Lung (tissue), 12 donors: Measurements from ENCODE around the gene RECK. TPM values are rescaled to one million over a fixed set of nuclear protein-coding genes. Genes with fewer than 3 reads are reported as not detected.

Experiments
- ATAC-seq: fragments of 200-7000 bp; cut with Tn5 transposase; one replicate; pipeline ENCODE4 v1.9.1; 2020; ENCODE audit warnings: moderate number of reproducible peaks; ENCODE audit not compliant: insufficient read depth, low FRiP score
- DNase-seq, 3 donors: peaks; one replicate each; pipeline ENCODE4 v3.0.0-alpha.2; 2013 to 2017
- H3K27ac ChIP-seq, 2 donors: one replicate each; pipeline ENCODE4 v1.5.1; 2013; ENCODE audit warnings: mild to moderate bottlenecking in 2 of 2, moderate library complexity in 2 of 2, control low read depth in 1 of 2, inconsistent platforms in 1 of 2, low read depth in 1 of 2, low read length in 1 of 2
- H3K27me3 ChIP-seq, 3 donors: one replicate each; pipeline ENCODE4 v1.5.1; 2013; ENCODE audit warnings: low read length in 2 of 3; ENCODE audit not compliant: control insufficient read depth in 3 of 3, insufficient read depth in 3 of 3
- H3K36me3 ChIP-seq, 4 donors: one replicate each; pipeline ENCODE4 v1.5.1; 2013; ENCODE audit warnings: low read length in 4 of 4, mild to moderate bottlenecking in 1 of 4, moderate library complexity in 1 of 4; ENCODE audit not compliant: control insufficient read depth in 4 of 4, insufficient read depth in 4 of 4
- H3K4me1 ChIP-seq, 5 donors: one replicate each; pipeline ENCODE4 v1.5.1; 2013; ENCODE audit warnings: low read length in 5 of 5, mild to moderate bottlenecking in 2 of 5, moderate library complexity in 1 of 5; ENCODE audit not compliant: control insufficient read depth in 5 of 5, insufficient read depth in 5 of 5
- H3K4me3 ChIP-seq: one replicate; pipeline ENCODE4 v1.5.1; 2013; ENCODE audit warnings: mild to moderate bottlenecking, control low read depth, moderate library complexity
- H3K9ac ChIP-seq, 2 donors: one replicate each; pipeline ENCODE4 v1.5.1; 2013; ENCODE audit warnings: low read length in 2 of 2, control low read depth in 1 of 2; ENCODE audit not compliant: insufficient read depth in 1 of 2
- H3K9me3 ChIP-seq, 4 donors: one replicate each; pipeline ENCODE4 v1.5.1; 2013; ENCODE audit warnings: low read length in 3 of 4, mild to moderate bottlenecking in 1 of 4, moderate library complexity in 1 of 4; ENCODE audit not compliant: control insufficient read depth in 4 of 4, insufficient read depth in 3 of 4
- CTCF ChIP-seq: IDR thresholded peaks from 2 replicates; pipeline ENCODE4 v1.5.1; 2012; ENCODE audit warnings: mild to moderate bottlenecking; ENCODE audit errors: control extremely low read depth, extremely low read depth
- WGBS, 2 donors: extraction: QIAGEN DNeasy Blood & Tissue Kit; methylation state at CpG; one replicate each; pipeline ENCODE4 v1.1.7; 2013; 5-methylcytosine and 5-hydroxymethylcytosine counted together
- polyA plus RNA-seq, 2 donors: library from polyadenylated mRNA; stranded (reverse); fragments of 200-250 nt; gene quantifications; one replicate each; pipeline ENCODE4 v1.2.1, GENCODE V29; 2013
- total RNA-seq, 2 donors: library from RNA; depleted of rRNA in 1 of 2; stranded (reverse); fragments of >200 nt in 1 of 2; gene quantifications; one replicate each; pipeline ENCODE4 v1.2.1, GENCODE V29; 2014 to 2021
- donor health status: control.
- donor health status: control.
- donor health status: Bipolar disorder and iron deficiency.
- donor health status: healthy.
- donor health status: DM: yes; HTN: yes; CAD: no.

Gene RECK
- total and polyA plus RNA-seq, 4 donors: 4.5 to 19.3 (median 12.0) TPM

GRCh38 chr9:36053971-36054370, 17.3 kb downstream of the RECK start:
- ATAC-seq: no peak
- Histone ChIP-seq H3K9ac (no peak overlapping the region), H3K27ac (peak overlapping the region in 1 of 2 donors; percentile 47), H3K36me3 (no peaks in the 10 kb centered on the region), H3K9me3 (no peaks in the 10 kb centered on the region), H3K27me3 (no peaks in the 10 kb centered on the region), H3K4me1 (peaks cover 0 to 6% (median 1%) of the 10 kb centered on the region in 5 donors), H3K4me3 (no peak overlapping the region)
- TF ChIP-seq CTCF: no peak
- 38 to 60% methylated on average over 3 of the region's 3 CpGs for WGBS, 2 donors
- peak in 1 of 3 donors; percentile 13 for DNase-seq

GRCh38 chr9:36056896-36057295, 20.2 kb downstream of the RECK start:
- H3K4me1 ChIP-seq: peaks cover 0 to 4% (median 0%) of the 10 kb centered on the region in 5 donors
- peaks cover 0 to 2% (median 0%) of the 10 kb centered on the region in 4 donors for H3K36me3 ChIP-seq
- DNase-seq: no peak
- H3K27me3 ChIP-seq: no peaks in the 10 kb centered on the region
- no peak for TF ChIP-seq CTCF
- no peaks in the 10 kb centered on the region for H3K9me3 ChIP-seq
- ATAC-seq: no peak
- H3K27ac ChIP-seq: no peak overlapping the region
- H3K9ac ChIP-seq: no peak overlapping the region
- H3K4me3 ChIP-seq: no peak overlapping the region
- 49 to 56% methylated on average over 3 of the region's 3 CpGs for WGBS, 2 donors

- Histone ChIP-seq H3K27me3 (no peaks in the 10 kb centered on the region), H3K9ac (no peak overlapping the region), H3K36me3 (peaks cover 3 to 10% (median 8%) of the 10 kb centered on the region in 4 donors), H3K9me3 (no peaks in the 10 kb centered on the region), H3K4me3 (no peak overlapping the region), H3K4me1 (no peaks in the 10 kb centered on the region), H3K27ac (no peak overlapping the region)
- TF ChIP-seq CTCF: no peak
- DNase-seq: no peak
- no peak for ATAC-seq
- 96 to 98% methylated on average over 2 of the region's 2 CpGs for WGBS, 2 donors
These were observed 27.2 kb downstream of the RECK start for GRCh38 chr9:36063804-36064447.
